Spleen (tissue), 11 donors: ENCODE results near the gene APOBEC4. TPM values are rescaled to one million over a fixed set of nuclear protein-coding genes. Genes with fewer than 3 reads are reported as not detected.

ENCODE experiments used
- DNase-seq: peaks from one replicate; pipeline ENCODE4 v3.0.0-alpha.2; 2020
- H3K27ac ChIP-seq, 8 donors: fragments of 200-600 bp; sonication (generic) in 7 of 8; 1 replicate in 4 of 8; 2 replicates in 4 of 8; pipeline versions ENCODE4 v1.5.0 to v1.8.0; 2016 to 2021; ENCODE audit warnings: inconsistent platforms in 4 of 8, mild to moderate bottlenecking in 4 of 8, moderate library complexity in 1 of 8
- H3K27me3 ChIP-seq, 7 donors: fragments of 200-600 bp; sonication (generic) in 6 of 7; replicated peaks in 1 of 7; 1 replicate in 4 of 7; 2 replicates in 3 of 7; pipeline versions ENCODE4 v1.5.0 to v1.8.0; 2016 to 2021; ENCODE audit warnings: inconsistent platforms in 3 of 7, mild to moderate bottlenecking in 1 of 7
- H3K36me3 ChIP-seq, 6 donors: fragments of 200-600 bp; sonication (generic) in 5 of 6; 1 replicate in 4 of 6; 2 replicates in 2 of 6; pipeline versions ENCODE4 v1.5.0 to v1.8.0; 2016 to 2021; ENCODE audit warnings: inconsistent platforms in 2 of 6
- H3K4me1 ChIP-seq, 6 donors: fragments of 200-600 bp; sonication (generic) in 5 of 6; 1 replicate in 3 of 6; 2 replicates in 3 of 6; pipeline versions ENCODE4 v1.5.0 to v1.8.0; 2016 to 2021; ENCODE audit warnings: inconsistent platforms in 3 of 6
- H3K4me3 ChIP-seq, 8 donors: fragments of 200-600 bp; sonication (generic) in 7 of 8; 1 replicate in 4 of 8; 2 replicates in 4 of 8; pipeline versions ENCODE4 v1.5.0 to v1.8.0; 2016 to 2021; ENCODE audit warnings: inconsistent platforms in 4 of 8, mild to moderate bottlenecking in 4 of 8, moderate library complexity in 2 of 8
- H3K9me3 ChIP-seq, 8 donors: fragments of 200-600 bp; sonication (generic) in 7 of 8; 1 replicate in 4 of 8; 2 replicates in 4 of 8; pipeline versions ENCODE4 v1.5.0 to v1.8.0; 2016 to 2021; ENCODE audit warnings: inconsistent platforms in 4 of 8
- CTCF ChIP-seq, 11 experiments: fragments of 200-600 bp in 7 of 11; fragments of 450-650 bp in 4 of 11; sonication (generic) in 4 of 11; IDR thresholded peaks in 8 of 11; conservative IDR thresholded peaks in 3 of 11; 1 replicate in 7 of 11; 2 replicates in 4 of 11; pipeline versions ENCODE4 v1.4.0 to v1.8.0; 2016 to 2021; ENCODE audit warnings: antibody characterized with exemption in 11 of 11, inconsistent platforms in 4 of 11, mild to moderate bottlenecking in 1 of 11
- POLR2A ChIP-seq, 3 donors: fragments of 450-650 bp; IDR thresholded peaks; one replicate each; pipeline ENCODE4 v1.5.1; 2017; ENCODE audit warnings: antibody characterized with exemption in 3 of 3, mild to moderate bottlenecking in 1 of 3
- POLR2AphosphoS5 ChIP-seq, 3 donors: sonication (generic); formaldehyde crosslinking; IDR thresholded peaks; one replicate each; pipeline ENCODE4 v1.5.1; 2017; ENCODE audit warnings: antibody characterized with exemption in 3 of 3
- WGBS, 5 donors: extraction: QIAGEN DNeasy Blood & Tissue Kit in 3 of 5; methylation state at CpG; one replicate each; pipeline versions ENCODE4 v1.1.5 to v1.1.7; 2013 to 2018; 5-methylcytosine and 5-hydroxymethylcytosine counted together
- intact Hi-C: fragments of 100-400 bp; cut with DNase I; formaldehyde crosslinking; loops from one replicate; pipeline ENCODE4 v1.15.0; 2023; ENCODE audit warnings: low total_unique reads
- polyA plus RNA-seq, 3 donors: library from polyadenylated mRNA; stranded (reverse); fragments of 200-250 nt; gene quantifications; one replicate each; pipeline ENCODE4 v1.2.1, GENCODE V29; 2013
- total RNA-seq, 7 donors: library from RNA; depleted of rRNA in 3 of 7; stranded (reverse); fragments of >200 nt in 3 of 7; fragmentation: NEBNext Ultra II Directional in 4 of 7; extraction: Animal tissue kit (Norgen Biotek cat#: 25700) in 4 of 7; gene quantifications; one replicate each; pipeline versions ENCODE4 v1.1.0 to v1.2.1, GENCODE V29; 2016 to 2021
- donor health status: healthy with polysubstance abuse.
- donor health status: DM: no; HTN: no; CAD: no; lungs with moderate emphysema.
- donor health status: DM: no; HTN: no; CAD: no.
- donor health status: Bipolar disorder and iron deficiency.
- donor health status: healthy.
- donor health status: DM: no; HTN: no; CAD: no.
- donor health status: DM: yes; HTN: yes; CAD: no.

The APOBEC4 gene
- total and polyA plus RNA-seq, 10 donors: not detected

DNA sequence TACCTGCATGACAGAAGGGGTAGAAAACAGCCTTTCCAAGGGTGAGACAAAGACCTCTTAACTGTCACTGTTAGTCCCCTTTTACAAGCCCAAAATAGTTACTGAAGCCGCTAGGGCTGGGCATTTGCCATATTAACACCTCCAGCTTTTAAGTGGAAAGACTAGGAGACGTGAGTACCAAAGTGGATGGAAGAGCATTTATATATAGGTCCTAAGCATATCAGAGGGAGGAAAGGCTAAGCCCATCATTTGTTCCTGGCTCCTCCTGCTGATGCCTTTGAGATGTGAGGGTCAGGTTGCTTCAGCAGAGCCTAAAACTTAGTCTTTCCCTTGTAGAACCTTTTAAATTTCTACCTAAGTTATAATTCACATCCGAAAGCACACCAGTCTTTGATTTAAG is 25.7 kb upstream of the APOBEC4 start:
- Histone ChIP-seq H3K9me3 (peaks cover 0 to 6% (median 2%) of the 10 kb centered on the region in 8 donors), H3K27me3 (no peaks in the 10 kb centered on the region), H3K4me1 (no peaks in the 10 kb centered on the region), H3K4me3 (no peak overlapping the region), H3K27ac (no peak overlapping the region), H3K36me3 (no peaks in the 10 kb centered on the region)
- intact Hi-C loops: no loop called here
- 78 to 98% (median 93%) methylated on average over 3 of the region's 3 CpGs for WGBS, 5 donors
- TF ChIP-seq CTCF (IDR thresholded peaks at IDR 0.05 in 8 of 11, conservative IDR thresholded peaks at IDR 0.05 in 3 of 11) (no peak), POLR2AphosphoS5 (IDR thresholded peaks at IDR 0.05) (no peak), POLR2A (IDR thresholded peaks at IDR 0.05) (no peak)
- no peak for DNase-seq

DNA sequence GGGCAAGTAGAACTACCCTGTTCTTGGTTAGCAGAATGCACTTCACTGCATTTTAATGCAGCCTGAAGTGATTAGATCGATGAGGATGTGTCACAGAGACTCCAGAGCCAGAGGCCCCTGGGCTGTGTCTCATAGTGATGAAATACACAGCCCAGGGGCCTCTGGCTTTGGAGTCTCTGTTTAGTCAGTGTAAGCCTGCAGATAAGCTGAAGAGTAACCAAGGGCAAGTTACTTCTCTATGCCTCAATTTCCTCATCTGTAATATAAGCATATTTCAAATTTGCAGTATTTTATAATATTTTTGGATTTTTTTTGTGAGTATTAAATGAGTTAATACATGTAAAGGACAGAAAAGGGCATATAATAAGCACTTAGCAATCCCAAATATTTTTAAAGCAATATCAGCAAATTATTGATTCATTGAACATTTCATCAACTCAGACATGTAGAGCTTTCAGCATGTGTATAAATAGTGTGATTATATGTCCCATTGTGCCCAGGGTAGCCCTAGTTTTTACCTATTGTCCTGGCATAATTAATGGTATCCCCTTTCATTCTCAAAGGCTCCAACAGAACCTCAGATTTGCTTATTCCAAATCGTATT is 23.6 kb upstream of the APOBEC4 start:
- WGBS, 5 donors: 59 to 76% (median 76%) methylated on average over 2 of the region's 2 CpGs
- no peak for DNase-seq
- Histone ChIP-seq H3K9me3 (peaks cover 0 to 8% (median 3%) of the 10 kb centered on the region in 8 donors), H3K4me3 (no peak overlapping the region), H3K4me1 (no peaks in the 10 kb centered on the region), H3K27me3 (no peaks in the 10 kb centered on the region), H3K36me3 (no peaks in the 10 kb centered on the region), H3K27ac (no peak overlapping the region)
- intact Hi-C loops: no loop called here
- no peak for TF ChIP-seq POLR2A (IDR thresholded peaks at IDR 0.05)
- no peak for TF ChIP-seq POLR2AphosphoS5 (IDR thresholded peaks at IDR 0.05)
- TF ChIP-seq CTCF (IDR thresholded peaks at IDR 0.05 in 8 of 11, conservative IDR thresholded peaks at IDR 0.05 in 3 of 11): no peak

DNA sequence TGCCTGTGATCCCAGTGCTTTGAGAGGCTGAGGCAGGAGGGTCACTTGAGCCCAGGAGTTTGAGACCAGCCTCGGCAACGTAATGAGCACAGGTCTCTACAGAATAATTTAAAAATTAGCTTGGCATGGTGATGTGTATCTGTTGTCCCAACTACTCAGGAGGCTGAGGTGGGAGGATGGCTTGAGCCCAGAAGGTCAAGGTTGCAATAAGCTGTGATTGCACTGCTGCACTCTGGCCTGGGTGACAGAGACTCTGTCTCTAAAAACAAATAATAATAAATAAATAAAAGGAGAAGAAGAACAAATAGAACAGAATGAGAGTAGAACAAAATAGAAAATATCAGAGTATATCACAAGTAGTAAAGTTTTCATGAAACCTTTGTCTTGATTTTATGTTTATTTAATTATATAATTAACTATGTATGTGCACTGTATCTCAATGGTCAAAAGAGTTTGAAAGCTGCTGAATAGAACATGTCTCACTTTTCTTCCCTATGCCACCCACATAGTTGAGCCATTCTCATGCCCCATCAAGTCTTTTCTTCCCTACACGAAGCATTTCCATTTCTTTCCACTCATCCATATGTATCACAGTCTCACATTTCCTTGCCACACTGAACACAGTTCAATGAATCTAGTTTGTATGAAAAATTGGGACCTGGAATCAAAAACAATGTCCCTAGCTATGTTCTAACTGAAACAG is 22.9 kb upstream of the APOBEC4 start:
- H3K4me3 ChIP-seq: no peak overlapping the region
- TF ChIP-seq POLR2A (IDR thresholded peaks at IDR 0.05) (no peak), POLR2AphosphoS5 (IDR thresholded peaks at IDR 0.05) (no peak), CTCF (IDR thresholded peaks at IDR 0.05 in 8 of 11, conservative IDR thresholded peaks at IDR 0.05 in 3 of 11) (no peak)
- DNase-seq: no peak
- no peaks in the 10 kb centered on the region for H3K36me3 ChIP-seq
- 88 to 94% (median 91%) methylated on average over 3 of the region's 3 CpGs for WGBS, 5 donors
- no peaks in the 10 kb centered on the region for H3K4me1 ChIP-seq
- H3K27ac ChIP-seq: no peak overlapping the region
- H3K27me3 ChIP-seq: no peaks in the 10 kb centered on the region
- intact Hi-C loops: no loop called here
- H3K9me3 ChIP-seq: peaks cover 0 to 15% (median 9%) of the 10 kb centered on the region in 8 donors

- Histone ChIP-seq H3K27ac (no peak overlapping the region), H3K4me3 (no peak overlapping the region), H3K9me3 (peaks cover 0 to 18% (median 10%) of the 10 kb centered on the region in 8 donors), H3K4me1 (no peaks in the 10 kb centered on the region), H3K36me3 (no peaks in the 10 kb centered on the region), H3K27me3 (no peaks in the 10 kb centered on the region)
- intact Hi-C loops: no loop called here
- DNase-seq: no peak
- TF ChIP-seq POLR2A (IDR thresholded peaks at IDR 0.05): no peak
- no peak for TF ChIP-seq CTCF (IDR thresholded peaks at IDR 0.05 in 8 of 11, conservative IDR thresholded peaks at IDR 0.05 in 3 of 11)
- TF ChIP-seq POLR2AphosphoS5 (IDR thresholded peaks at IDR 0.05): no peak
Observed at GRCh38 chr1:183675381-183675780, 22.3 kb upstream of the APOBEC4 start.
